GM10266 (cell line): ENCODE results near the gene SNRK.

Experiments used
- DNase-seq: peaks from one replicate; pipeline ENCODE4 v3.0.0; 2012; ENCODE audit errors: extremely low spot score
- CTCF ChIP-seq: IDR thresholded peaks from 2 replicates; pipeline ENCODE4 v1.5.1; 2012; ENCODE audit warnings: mild to moderate bottlenecking, low read depth; ENCODE audit not compliant: control insufficient read depth, insufficient read depth; ENCODE audit errors: missing control alignments

The SNRK gene

DNA sequence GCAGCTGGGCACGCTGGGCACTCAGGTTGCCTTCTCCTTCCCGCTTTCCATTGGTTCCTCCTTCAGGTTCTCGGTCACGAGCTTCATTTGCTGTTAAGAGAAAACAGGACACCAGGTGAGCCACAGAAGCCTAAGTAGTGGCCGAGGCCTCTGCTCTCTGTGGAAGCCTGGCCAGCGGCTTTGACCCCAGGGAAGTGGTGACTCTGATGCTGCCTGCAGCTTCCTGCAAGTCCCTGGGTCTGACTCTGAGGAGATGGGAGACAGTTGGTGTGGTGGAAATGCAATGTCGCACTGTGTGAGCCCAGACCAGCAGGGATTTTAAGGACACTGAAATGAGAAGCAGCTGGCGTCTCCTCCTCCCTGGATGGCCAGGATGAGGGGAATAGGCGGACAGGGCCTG lies 80.5 kb downstream of the SNRK start:
- DNase-seq: no peak
- no peak for TF ChIP-seq CTCF

GRCh38 chr3:43369404-43370292 lies 83.3 kb downstream of the SNRK start:
- no peak for DNase-seq
- TF ChIP-seq CTCF: no peak

GRCh38 chr3:43370293-43370980 lies 84.1 kb downstream of the SNRK start:
- no peak for TF ChIP-seq CTCF
- no peak for DNase-seq

- no peak for TF ChIP-seq CTCF
- DNase-seq: no peak
These were observed 85.2 kb downstream of the SNRK start for GRCh38 chr3:43371494-43371893.

GRCh38 chr3:43372007-43372740 lies 85.8 kb downstream of the SNRK start:
- no peak for DNase-seq
- TF ChIP-seq CTCF: no peak

GRCh38 chr3:43372809-43373559 lies 86.6 kb downstream of the SNRK start:
- TF ChIP-seq CTCF: no peak
- no peak for DNase-seq
